ENCODE results near the gene RASGRP4. TPM values are rescaled to one million over a fixed set of nuclear protein-coding genes. Genes with fewer than 3 reads are reported as not detected.

Gene RASGRP4
- polyA plus RNA-seq, 4 donors: 0.75 to 1.8 (median 0.99) TPM

Other genes with a start within 250 kb of the RASGRP4 start
- 1 to 10 TPM; 1.6 to 3.3 (median 1.7) TPM for gene DPF1, start 202.0 kb downstream of the RASGRP4 start, polyA plus RNA-seq (ENCODE audit: insufficient read length in 4 of 4)
- 1 to 10 TPM; 4.8 to 8.3 (median 6.4) TPM for gene PPP1R14A, start 169.8 kb downstream of the RASGRP4 start, polyA plus RNA-seq (ENCODE audit: insufficient read length in 4 of 4)
- gene SPINT2, start 161.6 kb downstream of the RASGRP4 start, polyA plus RNA-seq (ENCODE audit: insufficient read length in 4 of 4): 100 to 1,000 TPM in 3 of 4 donors, 10 to 100 TPM in 1; 63.5 to 344 (median 297) TPM
- 10 to 100 TPM in 2 of 4 donors, 1 to 10 TPM in 2; 7.1 to 20.6 (median 11.5) TPM for gene C19orf33, start 122.0 kb downstream of the RASGRP4 start, polyA plus RNA-seq (ENCODE audit: insufficient read length in 4 of 4)
- 10 to 100 TPM; 28.3 to 40.9 (median 32.1) TPM for gene YIF1B, start 110.3 kb downstream of the RASGRP4 start, polyA plus RNA-seq (ENCODE audit: insufficient read length in 4 of 4)
- 1 to 10 TPM; 2.5 to 3.9 (median 3.0) TPM for gene KCNK6, start 106.4 kb downstream of the RASGRP4 start, polyA plus RNA-seq (ENCODE audit: insufficient read length in 4 of 4)
- 1 to 10 TPM; 3.7 to 8.5 (median 5.2) TPM for gene CATSPERG, start 90.4 kb downstream of the RASGRP4 start, polyA plus RNA-seq (ENCODE audit: insufficient read length in 4 of 4)
- 100 to 1,000 TPM; 124 to 168 (median 161) TPM for gene PSMD8, start 51.6 kb downstream of the RASGRP4 start, polyA plus RNA-seq (ENCODE audit: insufficient read length in 4 of 4)
- under 1 TPM; 0.19 to 0.92 (median 0.56) TPM for gene GGN, start 38.2 kb downstream of the RASGRP4 start, polyA plus RNA-seq (ENCODE audit: insufficient read length in 4 of 4)
- 1 to 10 TPM in 3 of 4 donors, under 1 TPM in 1; 0.63 to 1.8 (median 1.2) TPM for gene SPRED3, start 37.5 kb downstream of the RASGRP4 start, polyA plus RNA-seq (ENCODE audit: insufficient read length in 4 of 4)
- gene FAM98C, start 23.1 kb downstream of the RASGRP4 start, polyA plus RNA-seq (ENCODE audit: insufficient read length in 4 of 4): 10 to 100 TPM; 10.4 to 23.6 (median 14.2) TPM
- gene RYR1, start 7.5 kb upstream of the RASGRP4 start, polyA plus RNA-seq (ENCODE audit: insufficient read length in 4 of 4): 10 to 100 TPM in 1 of 4 donors, 1 to 10 TPM in 3; 4.0 to 11.9 (median 4.9) TPM
- 1 to 10 TPM; 2.0 to 4.2 (median 3.1) TPM for gene MAP4K1, start 191.7 kb upstream of the RASGRP4 start, polyA plus RNA-seq (ENCODE audit: insufficient read length in 4 of 4)
- 100 to 1,000 TPM; 209 to 326 (median 302) TPM for gene EIF3K, start 193.0 kb upstream of the RASGRP4 start, polyA plus RNA-seq (ENCODE audit: insufficient read length in 4 of 4)
- 100 to 1,000 TPM; 470 to 694 (median 623) TPM for gene ACTN4, start 221.4 kb upstream of the RASGRP4 start, polyA plus RNA-seq (ENCODE audit: insufficient read length in 4 of 4)